Esophagus muscularis mucosa (tissue), 3 donors: ENCODE data around the gene SGPP2.

Source experiments
- CTCF ChIP-seq, 3 experiments: fragments of 200-600 bp in 2 of 3; fragments of 450-650 bp in 1 of 3; sonication (generic) in 2 of 3; IDR thresholded peaks; one replicate each; pipeline ENCODE4 v1.5.1; 2017 to 2019; ENCODE audit warnings: antibody characterized with exemption in 3 of 3, mild to moderate bottlenecking in 2 of 3, moderate library complexity in 1 of 3
- POLR2A ChIP-seq: fragments of 450-650 bp; IDR thresholded peaks from one replicate; pipeline ENCODE4 v1.6.1; 2017; ENCODE audit warnings: antibody characterized with exemption, moderate library complexity, mild to moderate bottlenecking, low read depth
- POLR2AphosphoS5 ChIP-seq, 2 donors: sonication (generic); formaldehyde crosslinking; IDR thresholded peaks; one replicate each; pipeline ENCODE4 v1.6.1; 2017; ENCODE audit warnings: antibody characterized with exemption in 2 of 2

- no peak for TF ChIP-seq CTCF (IDR thresholded peaks at IDR 0.05)
- no peak for TF ChIP-seq POLR2A
- no peak for TF ChIP-seq POLR2AphosphoS5 (IDR thresholded peaks at IDR 0.05)
These were observed 138.9 kb downstream of the SGPP2 start for GRCh38 chr2:222563106-222563718.
